IMR-90 (cell line): Measurements from ENCODE around the gene INPP1.

Experiments
- BHLHE40 ChIP-seq: fragments of 150-350 bp; IDR thresholded peaks from 2 replicates; pipeline ENCODE4 v1.6.1; 2016; ENCODE audit warnings: mild to moderate bottlenecking, low read depth, low read length
- CEBPB ChIP-seq: IDR thresholded peaks from 2 replicates; pipeline ENCODE4 v1.6.1; 2012; ENCODE audit warnings: low read depth, low read length, improper control_type of control experiment
- CHD1 ChIP-seq: IDR thresholded peaks from 2 replicates; pipeline ENCODE4 v1.6.1; 2012; ENCODE audit warnings: low read depth, low read length, improper control_type of control experiment
- CTCF ChIP-seq: conservative IDR thresholded peaks from 2 replicates; pipeline ENCODE4 v1.5.1; 2012; ENCODE audit warnings: mild to moderate bottlenecking, low read depth, low read length, improper control_type of control experiment
- FOS ChIP-seq: fragments of 150-350 bp; IDR thresholded peaks from 2 replicates; pipeline ENCODE4 v1.6.1; 2016; ENCODE audit warnings: low read depth, low read length
- MAFK ChIP-seq: IDR thresholded peaks from 2 replicates; pipeline ENCODE4 v1.6.1; 2012; ENCODE audit warnings: low read depth, low read length, improper control_type of control experiment
- MAZ ChIP-seq: IDR thresholded peaks from 2 replicates; pipeline ENCODE4 v1.6.1; 2012; ENCODE audit warnings: low read depth, mild to moderate bottlenecking, low read length, improper control_type of control experiment, moderate library complexity, borderline replicate concordance
- MXI1 ChIP-seq: IDR thresholded peaks from 2 replicates; pipeline ENCODE4 v1.6.1; 2012; ENCODE audit warnings: low read depth, mild to moderate bottlenecking, low read length, moderate library complexity, borderline replicate concordance
- NFE2L2 ChIP-seq: fragments of 150-350 bp; IDR thresholded peaks from 2 replicates; pipeline ENCODE4 v1.6.1; 2016; ENCODE audit warnings: low read depth, mild to moderate bottlenecking, low read length
- POLR2A ChIP-seq: IDR thresholded peaks from 2 replicates; pipeline ENCODE4 v1.6.1; 2012; ENCODE audit warnings: mild to moderate bottlenecking, low read depth, low read length
- RAD21 ChIP-seq: IDR thresholded peaks from 2 replicates; pipeline ENCODE4 v1.6.1; 2012; ENCODE audit warnings: low read length, improper control_type of control experiment
- RFX5 ChIP-seq: IDR thresholded peaks from 2 replicates; pipeline ENCODE4 v1.8.0; 2012; ENCODE audit warnings: low read depth, mild to moderate bottlenecking, low read length, moderate library complexity
- SMC3 ChIP-seq: fragments of 150-350 bp; IDR thresholded peaks from 2 replicates; pipeline ENCODE4 v1.6.1; 2016; ENCODE audit warnings: low read depth, mild to moderate bottlenecking, antibody characterized with exemption, low read length, moderate library complexity

- TF ChIP-seq CTCF (no peak), POLR2A (no peak), FOS (no peak), MXI1 (no peak), MAZ (no peak; the same call in 1 of the 2 replicates), CHD1 (no peak), RAD21 (no peak), SMC3 (no peak), CEBPB (no peak), BHLHE40 (no peak), RFX5 (no peak), NFE2L2 (no peak), MAFK (no peak)
Measured at GRCh38 chr2:190408538-190409271, 65.3 kb downstream of the INPP1 start.
